PC-3 (cell line): ENCODE data around the gene TANGO6. TPM values are rescaled to one million over a fixed set of nuclear protein-coding genes. Genes with fewer than 3 reads are reported as not detected.

ENCODE experiments used
- ATAC-seq: fragments of 200-7000 bp; cut with Tn5 transposase; 2 replicates; pipeline ENCODE4 v1.9.1; 2020; ENCODE audit warnings: mild to moderate bottlenecking, moderate library complexity
- BruUV-seq: library from RNA; stranded (reverse); fragments of 400-500 nt; replicated peaks from 2 replicates; lab custom pipeline; 2021; lab: Mats Ljungman, UMichigan
- CTCF ChIA-PET: fragments of 300-600 bp; sonication (Branson Sonifier 250); formaldehyde crosslinking; loops from one replicate; lab custom pipeline; 2022; ENCODE audit warnings: antibody characterized with exemption; lab: Charles Lee
- POLR2A ChIA-PET: fragments of 300-600 bp; sonication (Branson Sonifier 250); formaldehyde crosslinking; loops from one replicate; lab custom pipeline; 2022; ENCODE audit warnings: antibody characterized with exemption; ENCODE audit not compliant: unreplicated experiment; lab: Charles Lee
- DNase-seq: peaks from one replicate; pipeline ENCODE4 v3.0.0-alpha.2; 2015
- H2AFZ ChIP-seq: fragments of 300-600 bp; sonication (generic); 2 replicates; pipeline ENCODE4 v1.6.0; 2016; ENCODE audit warnings: antibody characterized with exemption, low read length
- H3F3A ChIP-seq: fragments of 300-600 bp; sonication (generic); one replicate; pipeline ENCODE4 v1.6.0; 2017; ENCODE audit warnings: antibody characterized with exemption, low read length, control low read depth, mild to moderate bottlenecking; ENCODE audit not compliant: unreplicated experiment
- H3K27ac ChIP-seq: fragments of 300-600 bp; sonication (generic); 2 replicates; pipeline ENCODE4 v1.5.1; 2016; ENCODE audit warnings: mild to moderate bottlenecking, low read length
- H3K27me3 ChIP-seq: fragments of 300-600 bp; sonication (generic); 2 replicates; pipeline ENCODE4 v1.6.1; 2016; ENCODE audit warnings: low read length, mixed read lengths
- H3K36me3 ChIP-seq: fragments of 300-600 bp; sonication (generic); 2 replicates; pipeline ENCODE4 v1.6.1; 2016; ENCODE audit warnings: low read depth, mixed run types, low read length, mixed read lengths
- H3K4me1 ChIP-seq: fragments of 300-600 bp; sonication (generic); 2 replicates; pipeline ENCODE4 v1.5.1; 2016; ENCODE audit warnings: low read length; ENCODE audit not compliant: insufficient read depth
- H3K4me2 ChIP-seq: fragments of 300-600 bp; sonication (generic); 2 replicates; pipeline ENCODE4 v1.6.0; 2016; ENCODE audit warnings: low read length
- H3K4me3 ChIP-seq: fragments of 300-600 bp; sonication (generic); 2 replicates; pipeline ENCODE4 v1.5.1; 2016; ENCODE audit warnings: mild to moderate bottlenecking, low read length, mixed read lengths
- H3K79me2 ChIP-seq: fragments of 300-600 bp; sonication (generic); 2 replicates; pipeline ENCODE4 v1.6.1; 2017; ENCODE audit warnings: low read length, mixed read lengths
- H3K9ac ChIP-seq: fragments of 300-600 bp; sonication (generic); 2 replicates; pipeline ENCODE4 v1.6.0; 2016; ENCODE audit warnings: mild to moderate bottlenecking, low read length
- H3K9me2 ChIP-seq: fragments of 300-600 bp; sonication (generic); replicated peaks from 2 replicates; pipeline ENCODE4 v1.6.1; 2016; ENCODE audit warnings: mixed run types, low read length, mixed read lengths
- H3K9me3 ChIP-seq: fragments of 300-600 bp; sonication (generic); 2 replicates; pipeline ENCODE4 v1.6.1; 2016; ENCODE audit warnings: low read length, mixed read lengths
- H4K20me1 ChIP-seq: fragments of 300-600 bp; sonication (generic); 2 replicates; pipeline ENCODE4 v1.6.1; 2016; ENCODE audit warnings: low read length, mixed read lengths
- EZH2 ChIP-seq: fragments of 300-600 bp; sonication (generic); IDR thresholded peaks from one replicate; pipeline ENCODE4 v1.6.1; 2017; ENCODE audit warnings: antibody characterized with exemption, mild to moderate bottlenecking, low read length; ENCODE audit not compliant: unreplicated experiment
- EZH2phosphoT487 ChIP-seq: fragments of 300-600 bp; sonication (generic); IDR thresholded peaks from 2 replicates; pipeline ENCODE4 v1.6.1; 2018; ENCODE audit warnings: mild to moderate bottlenecking, antibody characterized with exemption, low read length, borderline replicate concordance
- intact Hi-C: fragments of 100-400 bp; cut with micrococcal nuclease; formaldehyde crosslinking; loops from 2 replicates; pipeline ENCODE4 v1.9.0; 2023
- total RNA-seq: library from RNA; depleted of rRNA; stranded (reverse); fragments of >200 nt; gene quantifications from 2 replicates; pipeline ENCODE4 v1.2.3, GENCODE V29; 2014
- TF ChIP-seq, protein P1 (sequence below): fragments of 300-600 bp; sonication (generic); conservative IDR thresholded peaks from 2 replicates; pipeline ENCODE4 v1.5.1; 2017; ENCODE audit warnings: antibody characterized with exemption, low read depth, mild to moderate bottlenecking, low read length

The TANGO6 gene
- total RNA-seq, 1 experiment from 2014 or later, result 9.4 TPM

DNA sequence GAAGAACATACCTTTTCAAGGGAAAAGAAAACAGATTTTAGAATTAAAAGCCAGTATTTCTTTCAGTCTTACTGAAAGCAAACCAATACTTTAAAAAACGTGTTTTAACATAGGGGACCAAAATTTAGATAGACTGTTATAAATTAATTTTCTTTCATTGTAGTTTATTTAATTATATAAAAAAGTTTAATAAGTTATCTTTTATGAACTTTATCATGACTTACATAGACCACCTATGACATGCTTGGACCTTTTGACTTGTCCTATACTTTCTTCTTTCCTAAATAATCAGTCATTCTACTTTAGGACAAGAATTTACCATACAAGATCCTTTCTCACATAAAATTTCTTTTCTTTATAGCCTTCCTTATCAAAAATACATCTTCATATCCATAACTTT is 160.2 kb downstream of the TANGO6 start:
- BruUV-seq, result no TSS peak

DNA sequence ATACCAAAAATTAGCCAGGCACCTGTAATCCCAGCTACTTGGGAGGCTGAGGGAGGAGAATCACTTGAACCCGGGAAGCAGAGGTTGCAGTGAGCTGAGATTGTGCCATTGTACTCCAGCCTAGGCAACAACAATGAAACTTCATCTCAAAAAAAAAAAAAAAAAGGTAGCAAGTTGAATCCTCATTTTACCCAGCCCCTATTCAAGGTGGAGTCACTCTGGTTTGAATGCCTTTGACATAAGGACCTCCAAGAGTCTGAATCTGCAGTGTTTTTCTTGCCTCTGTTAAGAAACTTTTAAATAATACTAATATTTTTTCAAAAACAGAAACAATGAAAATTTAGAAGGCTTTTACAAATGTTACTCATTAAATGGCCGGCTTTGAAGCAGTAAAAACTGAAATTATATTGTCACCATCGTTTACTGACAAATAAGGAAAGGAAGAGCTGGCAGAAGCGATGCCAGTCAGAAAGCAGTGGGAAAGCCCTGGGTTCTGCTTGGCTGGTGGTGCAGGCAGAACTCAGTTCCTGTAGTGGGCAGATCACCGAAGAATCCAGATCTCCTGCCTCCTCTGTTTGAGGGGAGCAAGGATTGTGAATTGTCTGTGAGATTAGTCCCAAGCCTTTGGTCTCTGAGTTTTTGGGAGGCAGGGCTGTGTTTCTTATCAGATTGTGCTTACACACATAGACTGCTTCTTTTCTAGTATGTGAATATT is 162.5 kb downstream of the TANGO6 start:
- TF ChIP-seq EZH2, result no peak
- no peak for TF ChIP-seq EZH2phosphoT487
- TF ChIP-seq, protein P1, sequence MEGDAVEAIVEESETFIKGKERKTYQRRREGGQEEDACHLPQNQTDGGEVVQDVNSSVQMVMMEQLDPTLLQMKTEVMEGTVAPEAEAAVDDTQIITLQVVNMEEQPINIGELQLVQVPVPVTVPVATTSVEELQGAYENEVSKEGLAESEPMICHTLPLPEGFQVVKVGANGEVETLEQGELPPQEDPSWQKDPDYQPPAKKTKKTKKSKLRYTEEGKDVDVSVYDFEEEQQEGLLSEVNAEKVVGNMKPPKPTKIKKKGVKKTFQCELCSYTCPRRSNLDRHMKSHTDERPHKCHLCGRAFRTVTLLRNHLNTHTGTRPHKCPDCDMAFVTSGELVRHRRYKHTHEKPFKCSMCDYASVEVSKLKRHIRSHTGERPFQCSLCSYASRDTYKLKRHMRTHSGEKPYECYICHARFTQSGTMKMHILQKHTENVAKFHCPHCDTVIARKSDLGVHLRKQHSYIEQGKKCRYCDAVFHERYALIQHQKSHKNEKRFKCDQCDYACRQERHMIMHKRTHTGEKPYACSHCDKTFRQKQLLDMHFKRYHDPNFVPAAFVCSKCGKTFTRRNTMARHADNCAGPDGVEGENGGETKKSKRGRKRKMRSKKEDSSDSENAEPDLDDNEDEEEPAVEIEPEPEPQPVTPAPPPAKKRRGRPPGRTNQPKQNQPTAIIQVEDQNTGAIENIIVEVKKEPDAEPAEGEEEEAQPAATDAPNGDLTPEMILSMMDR, result no peak
- H3F3A ChIP-seq, result no peaks in the 10 kb centered on the region
- H3K9me2 ChIP-seq, result no peaks in the 10 kb centered on the region
- H3K36me3 ChIP-seq, result peaks cover 16% of the 10 kb centered on the region; the same call in 1 of the 2 replicates
- intact Hi-C loops, result no loop called here
- POLR2A ChIA-PET, result no interaction called here
- ATAC-seq, result no peak
- no peak overlapping the region for H3K27ac ChIP-seq
- no peaks in the 10 kb centered on the region for H4K20me1 ChIP-seq
- no peak overlapping the region for H3K4me3 ChIP-seq
- H3K79me2 ChIP-seq, result no peaks in the 10 kb centered on the region
- BruUV-seq, result no TSS peak
- H3K4me1 ChIP-seq, result no peaks in the 10 kb centered on the region
- H3K27me3 ChIP-seq, result no peaks in the 10 kb centered on the region
- H3K9me3 ChIP-seq, result no peaks in the 10 kb centered on the region
- no peak overlapping the region for H2AFZ ChIP-seq
- H3K9ac ChIP-seq, result no peak overlapping the region
- DNase-seq, result no peak
- no peak overlapping the region for H3K4me2 ChIP-seq
- CTCF ChIA-PET, result no interaction called here

More for the DNA sequence above, 160.2 kb downstream of the TANGO6 start:
- no peaks in the 10 kb centered on the region for H3F3A ChIP-seq
- no peaks in the 10 kb centered on the region for H3K4me1 ChIP-seq
- H3K9ac ChIP-seq, result no peak overlapping the region
- no peaks in the 10 kb centered on the region for H3K27me3 ChIP-seq
- H3K27ac ChIP-seq, result no peak overlapping the region
- ATAC-seq (no peak), DNase-seq (peak; percentile 10)
- H3K79me2 ChIP-seq, result no peaks in the 10 kb centered on the region
- no peak overlapping the region for H2AFZ ChIP-seq
- no peak overlapping the region for H3K4me2 ChIP-seq
- peaks cover 16% of the 10 kb centered on the region; the same call in 1 of the 2 replicates for H3K36me3 ChIP-seq
- intact Hi-C loops, result no loop called here
- TF ChIP-seq, protein P1, result no peak
- no peak for TF ChIP-seq EZH2
- TF ChIP-seq EZH2phosphoT487, result no peak
- H4K20me1 ChIP-seq, result no peaks in the 10 kb centered on the region
- ChIA-PET POLR2A (no interaction called here), CTCF (no interaction called here)
- H3K4me3 ChIP-seq, result no peak overlapping the region; the same call in 1 of the 2 replicates
- H3K9me2 ChIP-seq, result no peaks in the 10 kb centered on the region
- H3K9me3 ChIP-seq, result no peaks in the 10 kb centered on the region

DNA sequence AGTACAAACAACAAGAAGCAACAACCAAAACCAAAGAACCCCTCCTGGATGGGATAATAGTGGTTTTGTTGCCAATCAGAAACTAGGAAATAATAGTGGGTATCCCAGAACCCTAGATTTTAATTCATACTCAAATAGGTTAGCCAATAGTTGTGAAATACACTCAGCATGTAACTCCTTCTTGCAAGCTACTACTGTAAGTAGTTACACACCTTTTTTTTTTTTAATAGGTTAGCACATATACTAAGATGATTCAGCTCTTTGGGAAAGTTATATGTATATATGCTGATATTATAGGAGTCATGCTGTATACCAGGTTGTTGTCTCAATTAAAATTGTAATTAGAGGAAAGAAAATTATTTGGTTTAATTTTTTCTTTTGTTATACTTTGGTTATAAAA is 169.6 kb downstream of the TANGO6 start:
- H3K4me3 ChIP-seq, result no peak overlapping the region
- H3K4me2 ChIP-seq, result no peak overlapping the region
- no peak overlapping the region for H3K27ac ChIP-seq
- intact Hi-C loops, result loop anchor here (10.0 kb wide), 1 partner anchor 88 kb away; no protein-coding TSS in a partner anchor
- H3K27me3 ChIP-seq, result no peaks in the 10 kb centered on the region
- ChIA-PET CTCF (no interaction called here), POLR2A (no interaction called here)
- no TSS peak for BruUV-seq
- no peak overlapping the region for H2AFZ ChIP-seq
- H3K79me2 ChIP-seq, result no peaks in the 10 kb centered on the region
- no peaks in the 10 kb centered on the region for H3K36me3 ChIP-seq
- ATAC-seq (no peak), DNase-seq (no peak)
- H3K9ac ChIP-seq, result no peak overlapping the region
- H3K4me1 ChIP-seq, result peaks cover 20% of the 10 kb centered on the region
- TF ChIP-seq EZH2 (no peak), EZH2phosphoT487 (no peak)
- TF ChIP-seq, protein P1, result no peak
- H3K9me3 ChIP-seq, result no peaks in the 10 kb centered on the region
- H3F3A ChIP-seq, result peaks cover 3% of the 10 kb centered on the region
- H4K20me1 ChIP-seq, result no peaks in the 10 kb centered on the region
- H3K9me2 ChIP-seq, result no peaks in the 10 kb centered on the region
